ENCODE results near the gene MFRP.
A peak's percentile ranks its signal among the peaks of the same experiment; 100 is the strongest.

DNA sequence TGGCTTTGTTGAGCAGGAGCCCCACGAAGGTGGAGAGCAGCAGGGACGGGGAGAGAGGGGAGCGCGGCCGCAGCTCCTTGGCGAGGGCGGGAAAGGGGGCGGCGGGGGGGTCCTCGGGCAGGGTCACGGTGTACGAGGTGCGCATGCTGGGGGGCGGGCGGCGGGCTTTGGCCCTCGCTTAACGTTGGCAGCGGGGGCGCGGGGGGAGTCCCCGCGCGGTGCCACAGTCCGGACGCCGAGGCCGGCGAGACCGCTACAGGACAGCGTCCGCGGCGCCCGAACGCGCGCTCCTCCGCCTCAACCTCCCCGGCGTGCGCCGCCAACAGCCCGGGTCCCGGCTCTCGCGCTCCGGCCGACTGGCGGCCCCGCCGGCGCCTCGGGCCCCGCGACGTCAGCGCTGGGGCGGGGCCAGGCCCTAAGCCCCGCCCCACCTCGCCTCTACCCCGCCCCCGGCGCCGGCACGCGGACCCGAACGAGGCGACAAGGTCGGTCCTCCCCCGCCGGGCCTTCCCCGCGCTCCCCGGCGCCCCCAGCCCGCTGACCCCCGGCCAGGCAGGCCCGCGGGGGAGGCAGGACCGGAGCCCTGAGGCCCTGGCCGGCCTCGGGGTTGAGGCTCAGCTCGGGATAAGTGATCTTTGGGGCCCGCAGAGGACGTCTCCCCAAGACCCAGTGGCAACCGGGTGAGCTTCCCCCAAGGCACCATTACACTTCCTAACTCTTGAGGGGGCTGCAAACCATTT, 17.5 kb upstream of the MFRP start:
- TF ChIP-seq, protein P1, sequence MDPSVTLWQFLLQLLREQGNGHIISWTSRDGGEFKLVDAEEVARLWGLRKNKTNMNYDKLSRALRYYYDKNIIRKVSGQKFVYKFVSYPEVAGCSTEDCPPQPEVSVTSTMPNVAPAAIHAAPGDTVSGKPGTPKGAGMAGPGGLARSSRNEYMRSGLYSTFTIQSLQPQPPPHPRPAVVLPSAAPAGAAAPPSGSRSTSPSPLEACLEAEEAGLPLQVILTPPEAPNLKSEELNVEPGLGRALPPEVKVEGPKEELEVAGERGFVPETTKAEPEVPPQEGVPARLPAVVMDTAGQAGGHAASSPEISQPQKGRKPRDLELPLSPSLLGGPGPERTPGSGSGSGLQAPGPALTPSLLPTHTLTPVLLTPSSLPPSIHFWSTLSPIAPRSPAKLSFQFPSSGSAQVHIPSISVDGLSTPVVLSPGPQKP (IDR thresholded peaks at IDR 0.05; ENCODE audit: low read depth, low read length), result no peak
- TF ChIP-seq RCOR1 (IDR thresholded peaks at IDR 0.05; ENCODE audit: low read depth, low read length), result no peak
- TF ChIP-seq, protein P2, sequence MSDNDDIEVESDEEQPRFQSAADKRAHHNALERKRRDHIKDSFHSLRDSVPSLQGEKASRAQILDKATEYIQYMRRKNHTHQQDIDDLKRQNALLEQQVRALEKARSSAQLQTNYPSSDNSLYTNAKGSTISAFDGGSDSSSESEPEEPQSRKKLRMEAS (IDR thresholded peaks at IDR 0.05), result peak; percentile 54
- no peak for TF ChIP-seq CTCF (IDR thresholded peaks at IDR 0.05)
- TF ChIP-seq NR3C1 (IDR thresholded peaks at IDR 0.05), result no peak
- no peak for TF ChIP-seq KDM5A (IDR thresholded peaks at IDR 0.05)
- no peak for TF ChIP-seq FOXS1 (CRISPR knock-in tag; IDR thresholded peaks at IDR 0.05)
- TF ChIP-seq EP300 (IDR thresholded peaks at IDR 0.05), result no peak
- TF ChIP-seq JUN (IDR thresholded peaks at IDR 0.05), result no peak
- TF ChIP-seq, protein P3, sequence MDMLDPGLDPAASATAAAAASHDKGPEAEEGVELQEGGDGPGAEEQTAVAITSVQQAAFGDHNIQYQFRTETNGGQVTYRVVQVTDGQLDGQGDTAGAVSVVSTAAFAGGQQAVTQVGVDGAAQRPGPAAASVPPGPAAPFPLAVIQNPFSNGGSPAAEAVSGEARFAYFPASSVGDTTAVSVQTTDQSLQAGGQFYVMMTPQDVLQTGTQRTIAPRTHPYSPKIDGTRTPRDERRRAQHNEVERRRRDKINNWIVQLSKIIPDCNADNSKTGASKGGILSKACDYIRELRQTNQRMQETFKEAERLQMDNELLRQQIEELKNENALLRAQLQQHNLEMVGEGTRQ (IDR thresholded peaks at IDR 0.05), result no peak

Measured in A549 (cell line).